HEK293T (cell line): Measurements from ENCODE around the gene MRPL43.

Experiments
- ARNT ChIP-seq: fragments of 450-650 bp; IDR thresholded peaks from 2 replicates; pipeline ENCODE4 v1.6.1; 2017; ENCODE audit warnings: mild to moderate bottlenecking
- BHLHE40 ChIP-seq: fragments of 450-650 bp; IDR thresholded peaks from 2 replicates; pipeline ENCODE4 v1.6.1; 2016; ENCODE audit warnings: mild to moderate bottlenecking, moderate library complexity, borderline replicate concordance
- CTBP1 ChIP-seq: fragments of 450-650 bp; IDR thresholded peaks from 2 replicates; pipeline ENCODE4 v1.6.1; 2016; ENCODE audit warnings: borderline replicate concordance
- ELF4 ChIP-seq: fragments of 450-650 bp; IDR thresholded peaks from 2 replicates; pipeline ENCODE4 v1.6.1; 2017; ENCODE audit warnings: antibody characterized with exemption
- FOXK2 ChIP-seq: fragments of 450-650 bp; IDR thresholded peaks from 2 replicates; pipeline ENCODE4 v1.6.1; 2016; ENCODE audit warnings: mild to moderate bottlenecking
- FOXM1 ChIP-seq: fragments of 450-650 bp; IDR thresholded peaks from 2 replicates; pipeline ENCODE4 v1.6.1; 2017; ENCODE audit warnings: mild to moderate bottlenecking, borderline replicate concordance
- HDGF ChIP-seq: fragments of 450-650 bp; IDR thresholded peaks from 2 replicates; pipeline ENCODE4 v1.6.1; 2017; ENCODE audit warnings: antibody characterized with exemption, borderline replicate concordance
- L3MBTL2 ChIP-seq: fragments of 450-650 bp; conservative IDR thresholded peaks from 2 replicates; pipeline ENCODE4 v1.6.1; 2016; ENCODE audit warnings: mild to moderate bottlenecking
- LEF1 ChIP-seq: fragments of 450-650 bp; IDR thresholded peaks from 2 replicates; pipeline ENCODE4 v1.6.1; 2017; ENCODE audit warnings: mild to moderate bottlenecking, borderline replicate concordance
- NFRKB ChIP-seq: fragments of 450-650 bp; IDR thresholded peaks from 2 replicates; pipeline ENCODE4 v1.6.1; 2016; ENCODE audit warnings: mild to moderate bottlenecking, moderate library complexity
- SP1 ChIP-seq: fragments of 450-650 bp; IDR thresholded peaks from 2 replicates; pipeline ENCODE4 v1.6.1; 2017
- SUZ12 ChIP-seq: fragments of 450-650 bp; IDR thresholded peaks from 2 replicates; pipeline ENCODE4 v1.6.1; 2016; ENCODE audit warnings: mild to moderate bottlenecking
- TARDBP ChIP-seq: fragments of 450-650 bp; IDR thresholded peaks from 2 replicates; pipeline ENCODE4 v1.6.1; 2016
- ZNF384 ChIP-seq: fragments of 450-650 bp; IDR thresholded peaks from 2 replicates; pipeline ENCODE4 v1.6.1; 2016

GRCh38 chr10:101018118-101018599 is 30.9 kb upstream of the MRPL43 start:
- TF ChIP-seq BHLHE40 (no peak), LEF1 (no peak), FOXM1 (no peak), L3MBTL2 (no peak), ZNF384 (no peak), TARDBP (no peak), SP1 (no peak), NFRKB (no peak), CTBP1 (no peak), ELF4 (no peak), FOXK2 (no peak), ARNT (no peak), HDGF (no peak), SUZ12 (no peak)
